ENCODE measurements around the gene CBLN3. TPM values are rescaled to one million over a fixed set of nuclear protein-coding genes. Genes with fewer than 3 reads are reported as not detected.

The CBLN3 gene
- 1.5 and 3.0 TPM in 2 replicates for total RNA-seq

GRCh38 chr14:24429395-24430142 is at the start of gene CBLN3, which contains the start of gene KHNYN:
Gene CBLN3 (minus strand): TSS chr14:24429668. CDS start chr14:24429054, 614 bp downstream.
Gene KHNYN (plus strand): TSS chr14:24429954. CDS start chr14:24430731, 777 bp downstream.

GRCh38 chr14:24442240-24443052 is 13.0 kb upstream of the CBLN3 start, which contains the start of gene SDR39U1:
Gene SDR39U1 (minus strand): TSS chr14:24442776. CDS start chr14:24442769, 7 bp downstream.

GRCh38 chr14:24398653-24399446 is 30.6 kb downstream of the CBLN3 start, which contains the start of gene NYNRIN:
Gene NYNRIN (plus strand): TSS chr14:24399003. CDS start chr14:24399247, 244 bp downstream.

Other genes starting within 250 kb of the CBLN3 start
- gene IPO4, start 240.9 kb downstream of the CBLN3 start, total RNA-seq: 22.2 and 46.8 TPM in 2 replicates
- gene TM9SF1, start 234.2 kb downstream of the CBLN3 start, total RNA-seq: 30.3 and 60.7 TPM in 2 replicates
- not detected in 2 replicates for gene TSSK4, start 224.0 kb downstream of the CBLN3 start, total RNA-seq
- gene CHMP4A, start 216.2 kb downstream of the CBLN3 start, total RNA-seq: 13.4 and 38.1 TPM in 2 replicates
- 6.3 and 7.7 TPM in 2 replicates for gene MDP1, start 213.6 kb downstream of the CBLN3 start, total RNA-seq
- gene NEDD8, start 197.3 kb downstream of the CBLN3 start, total RNA-seq: 259 and 308 TPM in 2 replicates
- 97.6 and 118 TPM in 2 replicates for gene GMPR2, start 196.7 kb downstream of the CBLN3 start, total RNA-seq
- gene TINF2, start 187.0 kb downstream of the CBLN3 start, total RNA-seq: 41.1 and 55.2 TPM in 2 replicates
- gene TGM1, start 166.5 kb downstream of the CBLN3 start, total RNA-seq: 0.32 and 1.6 TPM in 2 replicates
- 16.0 and 27.5 TPM in 2 replicates for gene RABGGTA, start 158.1 kb downstream of the CBLN3 start, total RNA-seq
- 6.9 and 10.8 TPM in 2 replicates for gene DHRS1, start 129.9 kb downstream of the CBLN3 start, total RNA-seq
- gene NOP9, start 129.8 kb downstream of the CBLN3 start, total RNA-seq: 18.5 and 29.8 TPM in 2 replicates
- gene CIDEB, start 121.7 kb downstream of the CBLN3 start, total RNA-seq: 3.7 and 3.8 TPM in 2 replicates
- gene LTB4R2, start 119.5 kb downstream of the CBLN3 start, total RNA-seq: 2.6 and 5.0 TPM in 2 replicates
- 2.4 and 4.2 TPM in 2 replicates for gene LTB4R, start 118.2 kb downstream of the CBLN3 start, total RNA-seq
- gene ADCY4, start 94.6 kb downstream of the CBLN3 start, total RNA-seq: 61.5 and 89.6 TPM in 2 replicates
- 4.9 TPM in 2 replicates for gene RIPK3, start 89.7 kb downstream of the CBLN3 start, total RNA-seq
- 3.2 and 7.4 TPM in 2 replicates for gene NFATC4, start 61.5 kb downstream of the CBLN3 start, total RNA-seq
- gene NYNRIN, start 30.7 kb downstream of the CBLN3 start, total RNA-seq: 7.3 and 13.8 TPM in 2 replicates
- 50.0 and 63.4 TPM in 2 replicates for gene KHNYN, start 286 bp upstream of the CBLN3 start, total RNA-seq
- 6.5 and 11.0 TPM in 2 replicates for gene SDR39U1, start 13.1 kb upstream of the CBLN3 start, total RNA-seq
- not detected in 2 replicates for gene CMA1, start 78.6 kb upstream of the CBLN3 start, total RNA-seq
- not detected in 2 replicates for gene CTSG, start 146.6 kb upstream of the CBLN3 start, total RNA-seq
- gene GZMH, start 180.0 kb upstream of the CBLN3 start, total RNA-seq: not detected in 2 replicates
- not detected in 2 replicates for gene GZMB, start 204.5 kb upstream of the CBLN3 start, total RNA-seq

All from bladder microvascular endothelial cell (primary cell).